HCT116 (cell line): ENCODE data around the gene CDKAL1. TPM values are rescaled to one million over a fixed set of nuclear protein-coding genes. Genes with fewer than 3 reads are reported as not detected.
"Not testable (repeated sequence)": the region's sequence is repeated elsewhere in the genome, so short reads cannot be mapped to it uniquely, and the experiment has no call there.

ENCODE experiments used
- ATAC-seq: fragments of 200-7000 bp; cut with Tn5 transposase; 2 replicates; pipeline ENCODE4 v1.9.1; 2020; ENCODE audit warnings: mild to moderate bottlenecking, moderate library complexity
- BruUV-seq: library from RNA; stranded (reverse); fragments of 400-500 nt; replicated peaks from 2 replicates; lab custom pipeline; 2021; lab: Mats Ljungman, UMichigan
- CTCF ChIA-PET: fragments of 300-600 bp; sonication (Branson Sonifier 250); formaldehyde crosslinking; loops from one replicate; lab custom pipeline; 2021; ENCODE audit warnings: antibody characterized with exemption; lab: Charles Lee
- POLR2A ChIA-PET: fragments of 300-600, 350-600 bp; sonication (Branson Sonifier 250); formaldehyde crosslinking; loops from one replicate; lab custom pipeline; 2021; ENCODE audit warnings: antibody characterized with exemption; lab: Charles Lee
- RAD21 ChIA-PET, 2 experiments: fragments of 300-600 bp; sonication (Branson Sonifier 250); formaldehyde crosslinking; loops; one replicate each; lab custom pipeline; 2023; ENCODE audit warnings: low total read pairs in 2 of 2; ENCODE audit not compliant: uncharacterized antibody in 2 of 2, unreplicated experiment in 2 of 2, low non-redundant PET in 1 of 2; lab: Charles Lee
- DNase-seq: peaks from one replicate; pipeline ENCODE4 v3.0.0-alpha.2; 2010; ENCODE audit warnings: low read depth, low spot score
- H2AFZ ChIP-seq: fragments of 200-600 bp; shearing (Covaris generic), sonication (generic); 2 replicates; pipeline ENCODE4 v1.6.1; 2017; ENCODE audit warnings: low read depth, mixed run types, mixed read lengths, antibody characterized with exemption, low read length; ENCODE audit not compliant: poor library complexity, severe bottlenecking
- H3K27ac ChIP-seq: 2 replicates; pipeline ENCODE4 v1.5.1; 2012; ENCODE audit warnings: low read depth, low read length
- H3K27me3 ChIP-seq: fragments of 200-600 bp; sonication (generic); 2 replicates; pipeline ENCODE4 v1.6.1; 2016; ENCODE audit warnings: mixed run types, low read length, mixed read lengths; ENCODE audit not compliant: insufficient read depth
- H3K36me3 ChIP-seq, 2 experiments: fragments of 200-500 bp in 1 of 2; fragments of 200-600 bp in 1 of 2; sonication (Bioruptor generic) in 1 of 2; sonication (generic) in 1 of 2; 2 replicates each; pipeline versions ENCODE4 v1.5.1 to v1.6.1; 2014 to 2016; ENCODE audit warnings: low read length in 2 of 2, inconsistent platforms in 1 of 2, mixed read lengths in 1 of 2, mixed run types in 1 of 2; ENCODE audit not compliant: insufficient read depth in 2 of 2, control insufficient read depth in 1 of 2
- H3K4me1 ChIP-seq, 2 experiments: fragments of 200-600 bp in 1 of 2; sonication (generic) in 1 of 2; 2 replicates each; pipeline versions ENCODE4 v1.5.1 to v1.6.1; 2012 to 2017; ENCODE audit warnings: low read length in 2 of 2, inconsistent platforms in 1 of 2, mild to moderate bottlenecking in 1 of 2, mixed read lengths in 1 of 2, mixed run types in 1 of 2, moderate library complexity in 1 of 2; ENCODE audit not compliant: insufficient read depth in 2 of 2, control insufficient read depth in 1 of 2
- H3K4me2 ChIP-seq: fragments of 200-600 bp; sonication (generic); 2 replicates; pipeline ENCODE4 v1.6.1; 2017; ENCODE audit warnings: mixed run types, low read length, mixed read lengths
- H3K4me3 ChIP-seq, 2 experiments: fragments of 200-600 bp in 1 of 2; sonication (generic) in 1 of 2; replicated peaks in 1 of 2; 2 replicates each; pipeline ENCODE4 v1.5.1; 2011 to 2016; ENCODE audit warnings: low read length in 2 of 2, control low read depth in 1 of 2, low read depth in 1 of 2, mild to moderate bottlenecking in 1 of 2, mixed read lengths in 1 of 2, mixed run types in 1 of 2
- H3K79me2 ChIP-seq: fragments of 200-600 bp; sonication (generic); 2 replicates; pipeline ENCODE4 v1.6.1; 2017; ENCODE audit warnings: mild to moderate bottlenecking, mixed run types, low read length, moderate library complexity, mixed read lengths; ENCODE audit not compliant: insufficient read depth
- H3K9ac ChIP-seq: fragments of 200-600 bp; sonication (generic); 2 replicates; pipeline ENCODE4 v1.6.1; 2016; ENCODE audit warnings: low read length, mixed read lengths
- H3K9me2 ChIP-seq: fragments of 200-600 bp; sonication (generic), shearing (Covaris generic); 2 replicates; pipeline ENCODE4 v1.6.1; 2017; ENCODE audit warnings: mixed run types, mild to moderate bottlenecking, moderate library complexity; ENCODE audit not compliant: insufficient read depth
- H3K9me3 ChIP-seq, 2 experiments: fragments of 200-500 bp in 1 of 2; fragments of 200-600 bp in 1 of 2; sonication (Bioruptor generic) in 1 of 2; sonication (generic) in 1 of 2; 2 replicates each; pipeline ENCODE4 v1.6.1; 2014 to 2017; ENCODE audit warnings: low read length in 2 of 2, mixed read lengths in 2 of 2, inconsistent platforms in 1 of 2, low read depth in 1 of 2, mild to moderate bottlenecking in 1 of 2, mixed run types in 1 of 2, moderate library complexity in 1 of 2; ENCODE audit not compliant: control insufficient read depth in 1 of 2, insufficient read depth in 1 of 2
- H4K20me1 ChIP-seq: fragments of 200-600 bp; sonication (generic), shearing (Covaris generic); 2 replicates; pipeline ENCODE4 v1.6.1; 2017; ENCODE audit warnings: mixed run types, mild to moderate bottlenecking, moderate library complexity; ENCODE audit not compliant: insufficient read depth
- ATF3 ChIP-seq: IDR thresholded peaks from 2 replicates; pipeline ENCODE4 v1.6.1; 2012
- CEBPB ChIP-seq: IDR thresholded peaks from 2 replicates; pipeline ENCODE4 v1.6.1; 2012; ENCODE audit warnings: low read depth
- EZH2phosphoT487 ChIP-seq: fragments of 200-600 bp; IDR thresholded peaks from 2 replicates; pipeline ENCODE4 v1.6.1; 2018; ENCODE audit warnings: antibody characterized with exemption, borderline replicate concordance
- JUND ChIP-seq: IDR thresholded peaks from 2 replicates; pipeline ENCODE4 v1.6.1; 2012
- POLR2AphosphoS5 ChIP-seq: IDR thresholded peaks from 2 replicates; pipeline ENCODE4 v1.6.1; 2011; ENCODE audit warnings: mild to moderate bottlenecking, low read depth, low read length, moderate library complexity
- SIN3A ChIP-seq: IDR thresholded peaks from 2 replicates; pipeline ENCODE4 v1.6.1; 2012; ENCODE audit warnings: low read depth
- SP1 ChIP-seq: IDR thresholded peaks from 2 replicates; pipeline ENCODE4 v1.6.1; 2012; ENCODE audit warnings: low read depth
- YY1 ChIP-seq: IDR thresholded peaks from 2 replicates; pipeline ENCODE4 v1.6.1; 2011; ENCODE audit warnings: low read length, low read depth, moderate library complexity, mild to moderate bottlenecking; ENCODE audit not compliant: insufficient replicate concordance; ENCODE audit errors: extremely low read depth
- ZBTB33 ChIP-seq: IDR thresholded peaks from 2 replicates; pipeline ENCODE4 v1.6.1; 2011; ENCODE audit warnings: mild to moderate bottlenecking, low read length, moderate library complexity; ENCODE audit not compliant: insufficient replicate concordance; ENCODE audit errors: extremely low read depth
- ZFX ChIP-seq: fragments of 450-650 bp; IDR thresholded peaks from 2 replicates; pipeline ENCODE4 v1.6.1; 2017
- intact Hi-C: fragments of 100-400 bp; cut with micrococcal nuclease; formaldehyde crosslinking; loops from 2 replicates; pipeline ENCODE4 v1.10.0; 2022
- total RNA-seq: library from RNA; stranded (reverse); gene quantifications from one replicate; pipeline ENCODE4 v1.2.1, GENCODE V29; 2021; ENCODE audit not compliant: unreplicated experiment

The CDKAL1 gene
- total RNA-seq, 1 experiment from 2014 or later = 14.9 TPM

- Histone ChIP-seq H3K27ac (no peak overlapping the region), H3K9me2 (no peaks in the 10 kb centered on the region)
- ATAC-seq = no peak
- RAD21 ChIA-PET = no interaction called here
- POLR2A ChIA-PET = no interaction called here
- TF ChIP-seq ATF3 (no peak), CEBPB (no peak), JUND (no peak), POLR2AphosphoS5 (no peak)
- TF ChIP-seq, all 23 proteins: peak for 0
- Histone ChIP-seq H3K36me3 (no peaks in the 10 kb centered on the region), H3K9me3 (no peaks in the 10 kb centered on the region), H3K4me3 (no peak overlapping the region), H3K9ac (no peak overlapping the region), H4K20me1 (no peaks in the 10 kb centered on the region), H3K79me2 (no peaks in the 10 kb centered on the region), H3K4me2 (no peak overlapping the region), H3K4me1 (peaks cover 0 to 19% of the 10 kb centered on the region in 2 experiments; a peak in 2 of 4 replicates), H2AFZ (no peak overlapping the region), H3K27me3 (no peaks in the 10 kb centered on the region)
- no peak for DNase-seq
- CTCF ChIA-PET = no interaction called here
- intact Hi-C loops = no loop called here
- no TSS peak for BruUV-seq
Observed at GRCh38 chr6:20509212-20509611, 25.0 kb upstream of the CDKAL1 start.

DNA sequence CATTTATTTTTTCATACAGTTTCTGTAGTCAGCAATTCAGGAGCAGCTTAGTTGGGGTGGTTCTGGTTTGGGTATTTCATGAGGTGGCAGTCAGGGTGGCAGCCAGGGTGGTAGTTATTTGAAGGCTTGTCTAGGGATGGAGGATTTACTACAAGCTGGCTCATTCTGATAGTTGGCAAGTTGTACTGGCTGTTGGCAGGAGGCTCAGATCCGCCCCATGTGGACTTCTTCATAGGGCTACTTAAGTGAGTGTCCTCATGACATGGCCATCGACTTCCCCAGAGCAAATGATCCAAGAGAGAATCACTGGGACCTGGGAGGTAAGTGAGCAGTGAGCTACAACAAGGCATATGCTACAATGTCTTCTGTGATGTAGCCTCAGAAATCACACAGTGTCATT, 22.4 kb upstream of the CDKAL1 start:
- H4K20me1 ChIP-seq = no peaks in the 10 kb centered on the region
- no peak overlapping the region for H2AFZ ChIP-seq
- no peak overlapping the region for H3K4me3 ChIP-seq
- CTCF ChIA-PET = interaction anchor here (1.1 kb wide), 1 partner anchor 39 kb away, joined by 3 read pairs; no protein-coding TSS in a partner anchor
- H3K27me3 ChIP-seq = no peaks in the 10 kb centered on the region
- intact Hi-C loops = no loop called here
- no peaks in the 10 kb centered on the region for H3K9me2 ChIP-seq
- RAD21 ChIA-PET = no interaction called here
- H3K4me2 ChIP-seq = no peak overlapping the region
- TF ChIP-seq YY1 (no peak), SIN3A (no peak), JUND (no peak), SP1 (no peak), ZFX (no peak), EZH2phosphoT487 (no peak), ZBTB33 (no peak)
- no peaks in the 10 kb centered on the region for H3K9me3 ChIP-seq
- peaks cover 14 to 37% of the 10 kb centered on the region in 2 experiments for H3K4me1 ChIP-seq
- no peaks in the 10 kb centered on the region for H3K79me2 ChIP-seq
- no peak overlapping the region for H3K9ac ChIP-seq
- H3K36me3 ChIP-seq = no peaks in the 10 kb centered on the region
- POLR2A ChIA-PET = no interaction called here
- DNase-seq (no peak), ATAC-seq (no peak)
- no peak overlapping the region for H3K27ac ChIP-seq
- BruUV-seq = no TSS peak

GRCh38 chr6:20525208-20525607, 9.0 kb upstream of the CDKAL1 start:
- BruUV-seq, H3K9me2 ChIP-seq, H3K79me2 ChIP-seq, H3K36me3 ChIP-seq, H3K9ac ChIP-seq, H3K4me2 ChIP-seq, H2AFZ ChIP-seq, H4K20me1 ChIP-seq, H3K4me3 ChIP-seq, H3K9me3 ChIP-seq, intact Hi-C loops, ATAC-seq, H3K27me3 ChIP-seq, POLR2A ChIA-PET, DNase-seq, H3K27ac ChIP-seq, CTCF ChIA-PET, RAD21 ChIA-PET: not testable (repeated sequence)
- peaks cover 6 to 11% of the 10 kb centered on the region in 2 experiments; a peak in 3 of 4 replicates for H3K4me1 ChIP-seq
